Nephron progenitor cell (in vitro differentiated cells): ENCODE data around the gene SLC31A1.

Experiments
- DNase-seq: peaks from one replicate; pipeline ENCODE4 v3.0.0; 2021
- H3K27ac Mint-ChIP-seq: 2 replicates; pipeline ENCODE4 v1.8.0; 2021; ENCODE audit warnings: mild to moderate bottlenecking, moderate library complexity, mixed read lengths
- H3K27me3 Mint-ChIP-seq: 2 replicates; pipeline ENCODE4 v1.8.0; 2021; ENCODE audit warnings: mild to moderate bottlenecking, low read depth, mixed read lengths; ENCODE audit not compliant: poor library complexity
- H3K36me3 Mint-ChIP-seq: 2 replicates; pipeline ENCODE4 v1.8.0; 2021; ENCODE audit warnings: low read depth, mixed read lengths
- H3K4me1 Mint-ChIP-seq: 2 replicates; pipeline ENCODE4 v1.8.0; 2021; ENCODE audit warnings: mixed read lengths
- H3K4me3 Mint-ChIP-seq: 2 replicates; pipeline ENCODE4 v1.8.0; 2021; ENCODE audit warnings: mild to moderate bottlenecking, moderate library complexity, mixed read lengths
- H3K9me3 Mint-ChIP-seq: 2 replicates; pipeline ENCODE4 v1.8.0; 2021; ENCODE audit warnings: mild to moderate bottlenecking, moderate library complexity, mixed read lengths
- CTCF ChIP-seq: fragments of 200-600 bp; sonication (generic); IDR thresholded peaks from 2 replicates; pipeline ENCODE4 v1.5.0; 2021; ENCODE audit warnings: antibody characterized with exemption

The SLC31A1 gene

GRCh38 chr9:113269355-113269754 lies 48.0 kb downstream of the SLC31A1 start:
- peaks cover 45% of the 10 kb centered on the region for H3K36me3 Mint-ChIP-seq
- H3K4me3 Mint-ChIP-seq, result no peak overlapping the region
- no peaks in the 10 kb centered on the region for H3K27me3 Mint-ChIP-seq
- no peaks in the 10 kb centered on the region for H3K9me3 Mint-ChIP-seq
- H3K4me1 Mint-ChIP-seq, result peaks cover 7% of the 10 kb centered on the region
- H3K27ac Mint-ChIP-seq, result no peak overlapping the region
- no peak for TF ChIP-seq CTCF
- no peak for DNase-seq

- Mint-ChIP-seq H3K27ac (no peak overlapping the region), H3K4me3 (no peak overlapping the region), H3K4me1 (peaks cover 8% of the 10 kb centered on the region), H3K36me3 (peaks cover 43% of the 10 kb centered on the region), H3K9me3 (no peaks in the 10 kb centered on the region), H3K27me3 (no peaks in the 10 kb centered on the region)
- no peak for TF ChIP-seq CTCF
- DNase-seq, result no peak
Observed at GRCh38 chr9:113269871-113270270, 48.5 kb downstream of the SLC31A1 start.

GRCh38 chr9:113274474-113275156 lies 53.3 kb downstream of the SLC31A1 start:
- no peak overlapping the region for H3K27ac Mint-ChIP-seq
- no peaks in the 10 kb centered on the region for H3K27me3 Mint-ChIP-seq
- peaks cover 40% of the 10 kb centered on the region for H3K36me3 Mint-ChIP-seq
- H3K4me1 Mint-ChIP-seq, result peaks cover 12% of the 10 kb centered on the region
- no peak overlapping the region for H3K4me3 Mint-ChIP-seq
- peak; percentile 79 for TF ChIP-seq CTCF
- no peaks in the 10 kb centered on the region for H3K9me3 Mint-ChIP-seq
- peak; percentile 42 for DNase-seq

GRCh38 chr9:113275157-113276131 lies 54.1 kb downstream of the SLC31A1 start, which contains the start of the genes CDC26 and PRPF4:
Gene CDC26, minus strand, starts transcription at chr9:113275572. Its CDS starts 3,065 bp downstream, at chr9:113272507.
Gene PRPF4, plus strand, starts transcription at chr9:113275658. Its CDS starts 86 bp downstream, at chr9:113275744.
- H3K27ac Mint-ChIP-seq, result no peak within 1 kb of the TSS
- H3K4me3 Mint-ChIP-seq, result no peak within 1 kb of the TSS
- no peak for TF ChIP-seq CTCF
- no peaks in the 10 kb centered on the region for H3K9me3 Mint-ChIP-seq
- peaks cover 42% of the 10 kb centered on the region for H3K36me3 Mint-ChIP-seq
- peaks cover 21% of the 10 kb centered on the region for H3K4me1 Mint-ChIP-seq
- peak; percentile 97 for DNase-seq
- no peaks in the 10 kb centered on the region for H3K27me3 Mint-ChIP-seq

GRCh38 chr9:113278840-113279239 lies 57.5 kb downstream of the SLC31A1 start:
- no peak overlapping the region for H3K27ac Mint-ChIP-seq
- peaks cover 2% of the 10 kb centered on the region for H3K27me3 Mint-ChIP-seq

More at GRCh38 chr9:113278840-113279239, 57.5 kb downstream of the SLC31A1 start:
- H3K36me3 Mint-ChIP-seq, result peaks cover 59% of the 10 kb centered on the region
- H3K9me3 Mint-ChIP-seq, result no peaks in the 10 kb centered on the region
- H3K4me1 Mint-ChIP-seq, result peaks cover 19% of the 10 kb centered on the region
- no peak overlapping the region for H3K4me3 Mint-ChIP-seq
- DNase-seq, result no peak
- TF ChIP-seq CTCF, result no peak
